Measurements from ENCODE around the gene NUDT21.

NUDT21 gene

GRCh38 chr16:56481468-56482122, 30.5 kb upstream of the NUDT21 start:
- H3K4me3 ChIP-seq (replicated peaks; ENCODE audit: insufficient read depth, low read length), result no peak overlapping the region
- TF ChIP-seq REST (IDR thresholded peaks at IDR 0.05; ENCODE audit: insufficient replicate concordance, low read depth) (no peak), SPI1 (IDR thresholded peaks at IDR 0.05; ENCODE audit: borderline replicate concordance, low read depth) (no peak), CTCF (IDR thresholded peaks at IDR 0.05; ENCODE audit: insufficient read depth, low read length) (no peak), GABPA (IDR thresholded peaks at IDR 0.05; ENCODE audit: low read depth) (no peak), POLR2AphosphoS5 (IDR thresholded peaks at IDR 0.05; ENCODE audit: low read depth) (no peak)
- DNase-seq (ENCODE audit: low read depth in 1 of 2, low spot score in 1 of 2), result no peak
- H3K27ac ChIP-seq (replicated peaks), result no peak overlapping the region
- no peaks in the 10 kb centered on the region for H3K27me3 ChIP-seq (ENCODE audit: insufficient read depth, poor library complexity, severe bottlenecking)

GRCh38 chr16:56480776-56481467, 29.8 kb upstream of the NUDT21 start:
- Histone ChIP-seq H3K27me3 (ENCODE audit: insufficient read depth, poor library complexity, severe bottlenecking) (no peaks in the 10 kb centered on the region), H3K4me3 (replicated peaks; ENCODE audit: insufficient read depth, low read length) (no peak overlapping the region), H3K27ac (replicated peaks) (no peak overlapping the region)
- DNase-seq (ENCODE audit: low read depth in 1 of 2, low spot score in 1 of 2), result no peak
- TF ChIP-seq REST (IDR thresholded peaks at IDR 0.05; ENCODE audit: insufficient replicate concordance, low read depth), result no peak
- TF ChIP-seq GABPA (IDR thresholded peaks at IDR 0.05; ENCODE audit: low read depth), result no peak
- TF ChIP-seq POLR2AphosphoS5 (IDR thresholded peaks at IDR 0.05; ENCODE audit: low read depth), result no peak
- no peak for TF ChIP-seq CTCF (IDR thresholded peaks at IDR 0.05; ENCODE audit: insufficient read depth, low read length)
- no peak for TF ChIP-seq SPI1 (IDR thresholded peaks at IDR 0.05; ENCODE audit: borderline replicate concordance, low read depth)

GRCh38 chr16:56479469-56479868, 28.3 kb upstream of the NUDT21 start:
- TF ChIP-seq REST (IDR thresholded peaks at IDR 0.05; ENCODE audit: insufficient replicate concordance, low read depth) (no peak), GABPA (IDR thresholded peaks at IDR 0.05; ENCODE audit: low read depth) (no peak), SPI1 (IDR thresholded peaks at IDR 0.05; ENCODE audit: borderline replicate concordance, low read depth) (no peak), POLR2AphosphoS5 (IDR thresholded peaks at IDR 0.05; ENCODE audit: low read depth) (no peak), CTCF (IDR thresholded peaks at IDR 0.05; ENCODE audit: insufficient read depth, low read length) (no peak)
- Histone ChIP-seq H3K27ac (replicated peaks) (no peak overlapping the region), H3K4me3 (replicated peaks; ENCODE audit: insufficient read depth, low read length) (no peak overlapping the region), H3K27me3 (ENCODE audit: insufficient read depth, poor library complexity, severe bottlenecking) (no peaks in the 10 kb centered on the region)
- no peak for DNase-seq (ENCODE audit: low read depth in 1 of 2, low spot score in 1 of 2)

Measured in HL-60 (cell line).